ENCODE measurements around the gene SULT4A1. TPM values are rescaled to one million over a fixed set of nuclear protein-coding genes. Genes with fewer than 3 reads are reported as not detected.

The SULT4A1 gene
- total RNA-seq, 1 experiment from 2014 or later = 15.0 TPM

DNA sequence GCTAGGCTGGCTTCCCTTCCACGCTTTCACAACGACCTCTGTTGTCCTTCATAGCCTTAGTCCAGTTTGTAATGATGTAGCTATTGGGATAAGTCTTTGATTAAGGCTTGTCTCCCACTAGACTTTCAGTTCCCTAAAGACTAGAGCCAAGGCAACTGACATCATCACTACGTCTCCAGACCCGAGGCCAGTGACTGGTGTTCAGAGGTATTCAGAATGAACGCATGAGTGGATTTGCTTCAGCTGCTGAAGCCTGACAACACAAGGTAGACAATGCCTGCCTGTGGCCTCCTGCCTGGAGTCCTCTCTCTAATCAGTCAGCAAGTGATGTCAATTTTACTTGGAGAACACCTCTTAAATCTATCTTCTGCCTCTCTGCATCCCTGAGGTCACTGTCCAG lies 63.8 kb downstream of the SULT4A1 start:
- Mint-ChIP-seq H3K4me3 (no peak overlapping the region), H3K9me3 (peaks cover 3 to 4% of the 10 kb centered on the region in 2 experiments; a peak in 4 of 5 replicates), H3K36me3 (ENCODE audit: insufficient read depth in 1 of 3, low read depth in 3 of 3) (no peaks in the 10 kb centered on the region; a peak in 1 of 7 replicates), H3K27ac (no peak overlapping the region), H3K4me1 (peaks cover 0 to 3% of the 10 kb centered on the region in 2 experiments; a peak in 1 of 4 replicates), H3K27me3 (ENCODE audit: low read depth) (peaks cover 16% of the 10 kb centered on the region)
- Histone ChIP-seq H4K5ac (ENCODE audit: insufficient read length, low read depth, low read length) (no peak overlapping the region), H3K56ac (ENCODE audit: insufficient read length, low read depth, low read length) (no peak overlapping the region), H3K4ac (ENCODE audit: low read depth, low read length) (no peak overlapping the region), H3K14ac (ENCODE audit: insufficient read depth, low read length) (no peak overlapping the region), H3K9me3 (ENCODE audit: control insufficient read depth, low read depth, low read length) (no peaks in the 10 kb centered on the region), H4K91ac (ENCODE audit: insufficient read length, low read depth, low read length) (no peak overlapping the region), H3K23ac (ENCODE audit: insufficient read length, low read depth, low read length) (no peak overlapping the region), H3K9ac (ENCODE audit: extremely low read depth, insufficient read length, low read length) (no peak overlapping the region), H3K27ac (ENCODE audit: insufficient read length, low read depth, low read length) (no peak overlapping the region), H2BK120ac (ENCODE audit: low read depth, low read length, poor library complexity, severe bottlenecking) (no peak overlapping the region), H3K79me1 (ENCODE audit: insufficient read depth, low read depth, low read length, poor library complexity, severe bottlenecking) (no peaks in the 10 kb centered on the region), H2BK12ac (ENCODE audit: insufficient read length, low read depth, low read length) (no peak overlapping the region), H2BK5ac (ENCODE audit: insufficient read length, low read length) (no peak overlapping the region), H3K18ac (ENCODE audit: insufficient read length, low read depth, low read length) (no peak overlapping the region), H3K23me2 (ENCODE audit: insufficient read length, low read depth, low read length, poor library complexity, severe bottlenecking) (peaks cover 3% of the 10 kb centered on the region), H3K79me2 (ENCODE audit: insufficient read depth, low read length) (no peaks in the 10 kb centered on the region), H3T11ph (ENCODE audit: low read length) (no peak overlapping the region), H2AFZ (ENCODE audit: low read length) (no peak overlapping the region), H4K20me1 (ENCODE audit: control insufficient read depth, insufficient read depth, insufficient read length) (no peaks in the 10 kb centered on the region), H2AK5ac (ENCODE audit: insufficient read length, low read length) (no peak overlapping the region), H2BK20ac (ENCODE audit: low read depth, low read length, poor library complexity, severe bottlenecking) (no peak overlapping the region), H3K27me3 (ENCODE audit: insufficient read depth, low read length) (no peaks in the 10 kb centered on the region), H4K8ac (replicated peaks; ENCODE audit: insufficient read length, low read depth, low read length) (no peak overlapping the region), H3K4me1 (ENCODE audit: insufficient read depth, low read length) (peaks cover 2% of the 10 kb centered on the region; the same call in 1 of the 2 replicates), H3K4me2 (ENCODE audit: insufficient read depth, insufficient read length, low read length) (no peak overlapping the region), H2BK15ac (ENCODE audit: low read depth, low read length) (no peak overlapping the region)
- DNase-seq = no peak
- WGBS (ENCODE audit: extremely low coverage, insufficient read length, low lambda C conversion rate) = no CpG with 5 or more reads among the region's 5 CpGs
- TF ChIP-seq, protein P1, sequence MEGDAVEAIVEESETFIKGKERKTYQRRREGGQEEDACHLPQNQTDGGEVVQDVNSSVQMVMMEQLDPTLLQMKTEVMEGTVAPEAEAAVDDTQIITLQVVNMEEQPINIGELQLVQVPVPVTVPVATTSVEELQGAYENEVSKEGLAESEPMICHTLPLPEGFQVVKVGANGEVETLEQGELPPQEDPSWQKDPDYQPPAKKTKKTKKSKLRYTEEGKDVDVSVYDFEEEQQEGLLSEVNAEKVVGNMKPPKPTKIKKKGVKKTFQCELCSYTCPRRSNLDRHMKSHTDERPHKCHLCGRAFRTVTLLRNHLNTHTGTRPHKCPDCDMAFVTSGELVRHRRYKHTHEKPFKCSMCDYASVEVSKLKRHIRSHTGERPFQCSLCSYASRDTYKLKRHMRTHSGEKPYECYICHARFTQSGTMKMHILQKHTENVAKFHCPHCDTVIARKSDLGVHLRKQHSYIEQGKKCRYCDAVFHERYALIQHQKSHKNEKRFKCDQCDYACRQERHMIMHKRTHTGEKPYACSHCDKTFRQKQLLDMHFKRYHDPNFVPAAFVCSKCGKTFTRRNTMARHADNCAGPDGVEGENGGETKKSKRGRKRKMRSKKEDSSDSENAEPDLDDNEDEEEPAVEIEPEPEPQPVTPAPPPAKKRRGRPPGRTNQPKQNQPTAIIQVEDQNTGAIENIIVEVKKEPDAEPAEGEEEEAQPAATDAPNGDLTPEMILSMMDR (conservative IDR thresholded peaks at IDR 0.05) = no peak

All from H9 (cell line).